Measurements from ENCODE around the gene HUWE1.

HUWE1 gene

GRCh38 chrX:53684415-53685192, 1.9 kb downstream of the HUWE1 start:
- DNase-seq, result no peak

- DNase-seq, result peak; percentile 97
Measured at GRCh38 chrX:53683556-53684414, 2.7 kb downstream of the HUWE1 start.

GRCh38 chrX:53682885-53683555, 3.5 kb downstream of the HUWE1 start:
- peak; percentile 0 for DNase-seq

- DNase-seq, result no peak
Measured at GRCh38 chrX:53681661-53682060, 4.9 kb downstream of the HUWE1 start.

- peak; percentile 2 for DNase-seq
Measured at GRCh38 chrX:53678667-53679066, 7.9 kb downstream of the HUWE1 start.

- DNase-seq, result no peak
Measured at GRCh38 chrX:53677286-53677685, 9.2 kb downstream of the HUWE1 start.

- no peak for DNase-seq
Measured at GRCh38 chrX:53674581-53674980, 11.9 kb downstream of the HUWE1 start.

GRCh38 chrX:53669258-53669657, 17.3 kb downstream of the HUWE1 start:
- no peak for DNase-seq

- no peak for DNase-seq
Measured at GRCh38 chrX:53666171-53666570, 20.3 kb downstream of the HUWE1 start.

GRCh38 chrX:53660004-53660403, 26.5 kb downstream of the HUWE1 start:
- no peak for DNase-seq

GRCh38 chrX:53659039-53659438, 27.5 kb downstream of the HUWE1 start:
- DNase-seq, result no peak

GRCh38 chrX:53656845-53657244, 29.7 kb downstream of the HUWE1 start:
- DNase-seq, result no peak

GRCh38 chrX:53654376-53654775, 32.1 kb downstream of the HUWE1 start:
- no peak for DNase-seq

- DNase-seq, result no peak
Measured at GRCh38 chrX:53644751-53645150, 41.8 kb downstream of the HUWE1 start.

- no peak for DNase-seq
Measured at GRCh38 chrX:53642337-53642736, 44.2 kb downstream of the HUWE1 start.

GRCh38 chrX:53639257-53639656, 47.3 kb downstream of the HUWE1 start:
- no peak for DNase-seq

GRCh38 chrX:53637479-53637878, 49.0 kb downstream of the HUWE1 start:
- DNase-seq, result no peak

GRCh38 chrX:53631156-53631555, 55.4 kb downstream of the HUWE1 start:
- no peak for DNase-seq

- no peak for DNase-seq
Measured at GRCh38 chrX:53630261-53630660, 56.3 kb downstream of the HUWE1 start.

GRCh38 chrX:53622431-53622830, 64.1 kb downstream of the HUWE1 start:
- no peak for DNase-seq

GRCh38 chrX:53621418-53621986, 65.0 kb downstream of the HUWE1 start:
- no peak for DNase-seq

- DNase-seq, result no peak
Measured at GRCh38 chrX:53616946-53617345, 69.6 kb downstream of the HUWE1 start.

- no peak for DNase-seq
Measured at GRCh38 chrX:53606456-53606855, 80.1 kb downstream of the HUWE1 start.

Measured in MV-4-11 (cell line).